ENCODE results near the gene TMEM87A.
A peak's percentile ranks its signal among the peaks of the same experiment; 100 is the strongest.

Gene TMEM87A

GRCh38 chr15:42264795-42265194, 8.4 kb downstream of the TMEM87A start:
- Histone ChIP-seq H4K8ac (ENCODE audit: low read depth, low read length) (no peak overlapping the region), H3K18ac (ENCODE audit: low read length) (no peak overlapping the region), H3K79me2 (ENCODE audit: control insufficient read depth, insufficient read depth, low read length, poor library complexity) (no peaks in the 10 kb centered on the region), H3K4me3 (ENCODE audit: low read depth, low read length) (no peak overlapping the region), H4K12ac (ENCODE audit: low read depth, low read length) (no peak overlapping the region), H3K4ac (ENCODE audit: low read depth, low read length) (no peak overlapping the region), H3K14ac (ENCODE audit: low read length) (no peak overlapping the region), H3K27ac (ENCODE audit: low read depth, low read length) (no peak overlapping the region), H2BK120ac (ENCODE audit: insufficient read depth, low read length, poor library complexity) (no peak overlapping the region), H3K36me3 (ENCODE audit: control insufficient read depth in 1 of 2, insufficient read depth in 2 of 2, low read length in 2 of 2) (peaks cover 15 to 16% of the 10 kb centered on the region in 2 experiments), H3K27me3 (ENCODE audit: insufficient read depth, low read length) (no peaks in the 10 kb centered on the region), H4K91ac (ENCODE audit: low read depth, low read length) (no peak overlapping the region), H3K9me3 (ENCODE audit: insufficient read depth, low read depth, low read length) (no peaks in the 10 kb centered on the region), H3K4me1 (ENCODE audit: control insufficient read depth in 1 of 2, insufficient read depth in 2 of 2, low read length in 2 of 2) (no peaks in the 10 kb centered on the region), H3K23ac (ENCODE audit: low read length) (no peak overlapping the region), H2BK5ac (ENCODE audit: low read depth, low read length, poor library complexity) (no peak overlapping the region), H2AFZ (ENCODE audit: insufficient read depth, low read length, poor library complexity) (no peak overlapping the region), H2BK12ac (ENCODE audit: low read length) (no peak overlapping the region), H3K79me1 (ENCODE audit: low read length) (no peaks in the 10 kb centered on the region), H3K4me2 (ENCODE audit: low read length) (no peak overlapping the region), H3K9ac (ENCODE audit: low read length) (no peak overlapping the region), H2AK5ac (ENCODE audit: low read length) (no peak overlapping the region)
- no peak for DNase-seq
- WGBS (ENCODE audit: extremely low coverage, insufficient coverage, insufficient read length), result no CpG with 5 or more reads among the region's 5 CpGs

GRCh38 chr15:42253300-42253699, 19.9 kb downstream of the TMEM87A start:
- no peak for DNase-seq
- H3K27me3 ChIP-seq (ENCODE audit: insufficient read depth, low read length), result no peaks in the 10 kb centered on the region
- H3K23ac ChIP-seq (ENCODE audit: low read length), result no peak overlapping the region
- H2BK12ac ChIP-seq (ENCODE audit: low read length), result no peak overlapping the region
- H3K27ac ChIP-seq (ENCODE audit: low read depth, low read length), result no peak overlapping the region
- no peak overlapping the region for H4K12ac ChIP-seq (ENCODE audit: low read depth, low read length)
- H4K8ac ChIP-seq (ENCODE audit: low read depth, low read length), result no peak overlapping the region
- no peaks in the 10 kb centered on the region for H3K79me2 ChIP-seq (ENCODE audit: control insufficient read depth, insufficient read depth, low read length, poor library complexity)
- no peak overlapping the region for H3K4me2 ChIP-seq (ENCODE audit: low read length)
- no peak overlapping the region for H2BK5ac ChIP-seq (ENCODE audit: low read depth, low read length, poor library complexity)
- peak overlapping the region; percentile 58 for H3K9ac ChIP-seq (ENCODE audit: low read length)
- peaks cover 23 to 26% of the 10 kb centered on the region in 2 experiments for H3K36me3 ChIP-seq (ENCODE audit: control insufficient read depth in 1 of 2, insufficient read depth in 2 of 2, low read length in 2 of 2)
- H2AFZ ChIP-seq (ENCODE audit: insufficient read depth, low read length, poor library complexity), result no peak overlapping the region
- no peak overlapping the region for H3K18ac ChIP-seq (ENCODE audit: low read length)
- H3K4me1 ChIP-seq (ENCODE audit: control insufficient read depth in 1 of 2, insufficient read depth in 2 of 2, low read length in 2 of 2), result no peaks in the 10 kb centered on the region
- no peak overlapping the region for H4K91ac ChIP-seq (ENCODE audit: low read depth, low read length)
- no peak overlapping the region for H3K14ac ChIP-seq (ENCODE audit: low read length)
- H3K79me1 ChIP-seq (ENCODE audit: low read length), result no peaks in the 10 kb centered on the region
- no peak overlapping the region for H2AK5ac ChIP-seq (ENCODE audit: low read length)
- no peak overlapping the region for H2BK120ac ChIP-seq (ENCODE audit: insufficient read depth, low read length, poor library complexity)
- no CpG with 5 or more reads among the region's 2 CpGs for WGBS (ENCODE audit: extremely low coverage, insufficient coverage, insufficient read length)
- peaks cover 6% of the 10 kb centered on the region for H3K9me3 ChIP-seq (ENCODE audit: insufficient read depth, low read depth, low read length)
- no peak overlapping the region for H3K4me3 ChIP-seq (ENCODE audit: low read depth, low read length)
- no peak overlapping the region for H3K4ac ChIP-seq (ENCODE audit: low read depth, low read length)

- Histone ChIP-seq H3K79me2 (ENCODE audit: control insufficient read depth, insufficient read depth, low read length, poor library complexity) (no peaks in the 10 kb centered on the region), H2AFZ (ENCODE audit: insufficient read depth, low read length, poor library complexity) (no peak overlapping the region), H3K14ac (ENCODE audit: low read length) (no peak overlapping the region), H3K4me3 (ENCODE audit: low read depth, low read length) (no peak overlapping the region), H2BK12ac (ENCODE audit: low read length) (no peak overlapping the region), H3K27me3 (ENCODE audit: insufficient read depth, low read length) (no peaks in the 10 kb centered on the region), H2BK120ac (ENCODE audit: insufficient read depth, low read length, poor library complexity) (no peak overlapping the region), H3K4me1 (ENCODE audit: control insufficient read depth in 1 of 2, insufficient read depth in 2 of 2, low read length in 2 of 2) (no peaks in the 10 kb centered on the region), H3K36me3 (ENCODE audit: control insufficient read depth in 1 of 2, insufficient read depth in 2 of 2, low read length in 2 of 2) (peaks cover 2 to 9% of the 10 kb centered on the region in 2 experiments), H2BK5ac (ENCODE audit: low read depth, low read length, poor library complexity) (no peak overlapping the region), H4K8ac (ENCODE audit: low read depth, low read length) (no peak overlapping the region), H3K18ac (ENCODE audit: low read length) (no peak overlapping the region), H3K27ac (ENCODE audit: low read depth, low read length) (no peak overlapping the region), H3K4ac (ENCODE audit: low read depth, low read length) (no peak overlapping the region), H4K91ac (ENCODE audit: low read depth, low read length) (no peak overlapping the region), H2AK5ac (ENCODE audit: low read length) (no peak overlapping the region), H3K4me2 (ENCODE audit: low read length) (no peak overlapping the region), H4K12ac (ENCODE audit: low read depth, low read length) (no peak overlapping the region), H3K79me1 (ENCODE audit: low read length) (no peaks in the 10 kb centered on the region), H3K9me3 (ENCODE audit: insufficient read depth, low read depth, low read length) (no peaks in the 10 kb centered on the region), H3K9ac (ENCODE audit: low read length) (no peak overlapping the region), H3K23ac (ENCODE audit: low read length) (no peak overlapping the region)
- DNase-seq, result no peak
- WGBS (ENCODE audit: extremely low coverage, insufficient coverage, insufficient read length), result no CpG with 5 or more reads among the region's 1 CpG
Observed at GRCh38 chr15:42240823-42241222, 32.4 kb downstream of the TMEM87A start.

GRCh38 chr15:42239528-42240182, 33.6 kb downstream of the TMEM87A start:
- Histone ChIP-seq H3K9ac (ENCODE audit: low read length) (no peak overlapping the region), H2AK5ac (ENCODE audit: low read length) (no peak overlapping the region), H2BK120ac (ENCODE audit: insufficient read depth, low read length, poor library complexity) (no peak overlapping the region), H3K4ac (ENCODE audit: low read depth, low read length) (no peak overlapping the region), H3K36me3 (ENCODE audit: control insufficient read depth in 1 of 2, insufficient read depth in 2 of 2, low read length in 2 of 2) (peaks cover 2 to 12% of the 10 kb centered on the region in 2 experiments), H3K18ac (ENCODE audit: low read length) (no peak overlapping the region), H3K4me1 (ENCODE audit: control insufficient read depth in 1 of 2, insufficient read depth in 2 of 2, low read length in 2 of 2) (no peaks in the 10 kb centered on the region), H3K14ac (ENCODE audit: low read length) (no peak overlapping the region), H3K27me3 (ENCODE audit: insufficient read depth, low read length) (no peaks in the 10 kb centered on the region), H4K12ac (ENCODE audit: low read depth, low read length) (no peak overlapping the region), H2AFZ (ENCODE audit: insufficient read depth, low read length, poor library complexity) (no peak overlapping the region), H3K79me1 (ENCODE audit: low read length) (no peaks in the 10 kb centered on the region), H4K8ac (ENCODE audit: low read depth, low read length) (no peak overlapping the region), H3K23ac (ENCODE audit: low read length) (no peak overlapping the region), H3K4me2 (ENCODE audit: low read length) (no peak overlapping the region), H3K4me3 (ENCODE audit: low read depth, low read length) (no peak overlapping the region), H3K79me2 (ENCODE audit: control insufficient read depth, insufficient read depth, low read length, poor library complexity) (no peaks in the 10 kb centered on the region), H2BK5ac (ENCODE audit: low read depth, low read length, poor library complexity) (no peak overlapping the region), H3K9me3 (ENCODE audit: insufficient read depth, low read depth, low read length) (no peaks in the 10 kb centered on the region), H3K27ac (ENCODE audit: low read depth, low read length) (no peak overlapping the region), H2BK12ac (ENCODE audit: low read length) (no peak overlapping the region), H4K91ac (ENCODE audit: low read depth, low read length) (no peak overlapping the region)
- DNase-seq, result peak in 1 of 2 donors; percentile 36

Data from trophoblast cell (in vitro differentiated cells and primary cell).